HepG2 (cell line): ENCODE measurements around the gene CCNF. TPM values are rescaled to one million over a fixed set of nuclear protein-coding genes. Genes with fewer than 3 reads are reported as not detected.

Experiments
- ATF7 ChIP-seq, 2 experiments: fragments of 450-650 bp in 1 of 2; sonication (generic) in 1 of 2; formaldehyde crosslinking in 1 of 2; IDR thresholded peaks; 2 replicates each; pipeline versions ENCODE4 v1.4.0 to v1.6.1; 2016 to 2020; ENCODE audit warnings: antibody characterized with exemption in 1 of 2, mild to moderate bottlenecking in 1 of 2, missing genetic modification reagents in 1 of 2
- HNF1B ChIP-seq: sonication (generic); formaldehyde crosslinking; IDR thresholded peaks from 2 replicates; pipeline ENCODE4 v1.5.1; 2020; ENCODE audit warnings: mild to moderate bottlenecking, moderate library complexity, missing genetic modification reagents
- HNF4G ChIP-seq, 2 experiments: sonication (generic) in 1 of 2; formaldehyde crosslinking in 1 of 2; IDR thresholded peaks; 2 replicates each; pipeline versions ENCODE4 v1.4.0 to v1.6.1; 2011 to 2020; ENCODE audit warnings: borderline replicate concordance in 2 of 2, low read depth in 2 of 2, mild to moderate bottlenecking in 2 of 2, low read length in 1 of 2, missing genetic modification reagents in 1 of 2, moderate library complexity in 1 of 2
- JUND ChIP-seq: sonication (generic); formaldehyde crosslinking; IDR thresholded peaks from 2 replicates; pipeline ENCODE4 v1.8.0; 2022; ENCODE audit warnings: mild to moderate bottlenecking, missing genetic modification reagents
- KAT8 ChIP-seq: IDR thresholded peaks from 2 replicates; pipeline ENCODE4 v1.6.1; 2016; ENCODE audit warnings: missing genetic modification reagents, missing compliant biosample characterization
- KLF9 ChIP-seq: IDR thresholded peaks from 2 replicates; pipeline ENCODE4 v1.6.1; 2016; ENCODE audit warnings: low read depth
- PAXIP1 ChIP-seq: sonication (generic); formaldehyde crosslinking; conservative IDR thresholded peaks from 2 replicates; pipeline ENCODE4 v1.4.0; 2020; ENCODE audit warnings: mild to moderate bottlenecking, missing genetic modification reagents, moderate library complexity
- REST ChIP-seq, 2 experiments: IDR thresholded peaks; 2 replicates each; pipeline ENCODE4 v1.6.1; 2011 to 2012; ENCODE audit warnings: low read length in 2 of 2, borderline replicate concordance in 1 of 2, low read depth in 1 of 2, mild to moderate bottlenecking in 1 of 2, moderate library complexity in 1 of 2
- TBX2 ChIP-seq: sonication (generic); formaldehyde crosslinking; IDR thresholded peaks from 2 replicates; pipeline ENCODE4 v1.5.0; 2020; ENCODE audit warnings: missing genetic modification reagents, mild to moderate bottlenecking, borderline replicate concordance
- TCF7 ChIP-seq: sonication (generic); IDR thresholded peaks from 2 replicates; pipeline ENCODE4 v1.6.1; 2016; ENCODE audit warnings: antibody characterized with exemption, low read depth
- TFAP4 ChIP-seq: sonication (generic); IDR thresholded peaks from 2 replicates; pipeline ENCODE4 v1.6.1; 2016; ENCODE audit warnings: low read depth, borderline replicate concordance
- ZFP90 ChIP-seq: sonication (generic); formaldehyde crosslinking; IDR thresholded peaks from 2 replicates; pipeline ENCODE4 v1.8.0; 2022; ENCODE audit warnings: missing genetic modification reagents, mild to moderate bottlenecking, inconsistent platforms, borderline replicate concordance
- ZMYM3 ChIP-seq: sonication (generic); formaldehyde crosslinking; IDR thresholded peaks from 2 replicates; pipeline ENCODE4 v1.5.1; 2020; ENCODE audit warnings: mild to moderate bottlenecking, missing genetic modification reagents
- ZNF644 ChIP-seq: IDR thresholded peaks from 2 replicates; pipeline ENCODE4 v1.6.1; 2016; ENCODE audit warnings: low read depth
- ZNF691 ChIP-seq: sonication (generic); formaldehyde crosslinking; IDR thresholded peaks from 2 replicates; pipeline ENCODE4 v1.4.0; 2020; ENCODE audit warnings: missing genetic modification reagents, low read depth, mild to moderate bottlenecking, borderline replicate concordance
- ZNF703 ChIP-seq: sonication (generic); formaldehyde crosslinking; IDR thresholded peaks from 2 replicates; pipeline ENCODE4 v1.5.1; 2020; ENCODE audit warnings: missing genetic modification reagents, mild to moderate bottlenecking, moderate library complexity, borderline replicate concordance
- polyA plus RNA-seq, 8 experiments: library from polyadenylated mRNA; depleted of rRNA in 3 of 8; stranded (reverse) in 7 of 8; unstranded in 1 of 8; fragments of >200 nt; fragmentation: Illumina TruSeq in 4 of 8; extraction: Trizol in 4 of 8; gene quantifications; 2 replicates each; pipeline versions ENCODE4 v1.2.1 to v1.2.3, GENCODE V29; 2011 to 2016; ENCODE audit warnings: low read depth in 4 of 8, missing spikeins in 1 of 8, mixed read lengths in 1 of 8; ENCODE audit not compliant: insufficient read depth in 1 of 8
- total RNA-seq, 5 experiments: library from RNA; depleted of rRNA; stranded (reverse); fragments of >200 nt; fragmentation: Illumina TruSeq; extraction: Trizol; gene quantifications; 2 replicates each; pipeline ENCODE4 v1.2.3, GENCODE V29; 2016; ENCODE audit warnings: low read depth in 1 of 5

Gene CCNF
- total and polyA plus RNA-seq, 2 of the 13 experiments (the other 11 are each of a cell fraction or from before 2014, with no cell fraction given), result 6.4 to 22.8 TPM

- TF ChIP-seq TCF7 (peak; percentile 34; the same call in 1 of the 2 replicates), ATF7 (IDR thresholded peaks at IDR 0.05) (no peak), ATF7 (CRISPR knock-in tag; IDR thresholded peaks at IDR 0.05) (peak; percentile 63; the same call in 1 of the 2 replicates), REST (IDR thresholded peaks at IDR 0.05; ENCODE audit: borderline replicate concordance in 1 of 2, low read depth in 1 of 2, low read length in 2 of 2) (0 out of 4 replicates have a peak, but pooled peaks of 1 of the 2 experiments have one; percentile 30), JUND (peak; percentile 39; the same call in 1 of the 2 replicates), ZNF703 (peak; percentile 72; the same call in 1 of the 2 replicates), ZNF644 (peak; percentile 84; the same call in 1 of the 2 replicates), ZMYM3 (CRISPR knock-in tag) (peak; percentile 87), KLF9 (CRISPR knock-in tag) (no peak), ZNF691 (peak; percentile 91), HNF4G (IDR thresholded peaks at IDR 0.05; ENCODE audit: borderline replicate concordance, low read depth, low read length) (peak; percentile 74; the same call in 1 of the 2 replicates), HNF4G (CRISPR knock-in tag; IDR thresholded peaks at IDR 0.05; ENCODE audit: borderline replicate concordance, low read depth) (no peak), HNF1B (CRISPR knock-in tag) (0 out of 2 replicates have a peak, but pooled peaks have one; percentile 25), PAXIP1 (peak; percentile 80), ZFP90 (CRISPR knock-in tag) (no peak), KAT8 (0 out of 2 replicates have a peak, but pooled peaks have one; percentile 14), TFAP4 (peak; percentile 100), TBX2 (CRISPR knock-in tag) (peak; percentile 93)
These were observed 40.3 kb upstream of the CCNF start (continued) for GRCh38 chr16:2388875-2389433.
